Natural killer cell (primary cell): Measurements from ENCODE around the gene SRD5A3. TPM values are rescaled to one million over a fixed set of nuclear protein-coding genes. Genes with fewer than 3 reads are reported as not detected.
"Not testable (repeated sequence)": the region's sequence is repeated elsewhere in the genome, so short reads cannot be mapped to it uniquely, and the experiment has no call there.

Source experiments
- ATAC-seq, 3 donors: fragments of 150-1000 bp in 2 of 3; fragments of 200-7000 bp in 1 of 3; cut with Tn5 transposase; 1 replicate in 1 of 3; 2 replicates in 2 of 3; pipeline ENCODE4 v1.10.0; 2021; ENCODE audit warnings: mild to moderate bottlenecking in 2 of 3, moderate library complexity in 2 of 3
- DNase-seq, 2 donors: peaks; one replicate each; pipeline versions ENCODE4 v3.0.0 to v3.0.0-alpha.2; 2013 to 2021; ENCODE audit warnings: mixed read lengths in 1 of 2
- H3K27ac ChIP-seq: one replicate; pipeline ENCODE4 v1.5.1; 2013; ENCODE audit warnings: mild to moderate bottlenecking, low read length
- H3K27me3 ChIP-seq: one replicate; pipeline ENCODE4 v1.6.1; 2013; ENCODE audit warnings: low read length; ENCODE audit not compliant: control insufficient read depth, insufficient read depth
- H3K36me3 ChIP-seq: one replicate; pipeline ENCODE4 v1.6.1; 2013; ENCODE audit warnings: low read length; ENCODE audit not compliant: control insufficient read depth, insufficient read depth
- H3K4me1 ChIP-seq: one replicate; pipeline ENCODE4 v1.6.1; 2013; ENCODE audit warnings: low read length; ENCODE audit not compliant: control insufficient read depth, insufficient read depth
- H3K4me3 ChIP-seq: one replicate; pipeline ENCODE4 v1.5.1; 2013; ENCODE audit warnings: low read length
- H3K9me3 ChIP-seq: one replicate; pipeline ENCODE4 v1.6.1; 2013; ENCODE audit warnings: low read length; ENCODE audit not compliant: control insufficient read depth, insufficient read depth
- H3K27ac Mint-ChIP-seq, 2 donors: one replicate each; pipeline ENCODE4 v1.8.0; 2022; ENCODE audit warnings: mild to moderate bottlenecking in 2 of 2, mixed read lengths in 2 of 2, moderate library complexity in 1 of 2
- H3K27me3 Mint-ChIP-seq, 2 donors: one replicate each; pipeline ENCODE4 v1.8.0; 2022; ENCODE audit warnings: low read depth in 2 of 2, mixed read lengths in 2 of 2
- H3K36me3 Mint-ChIP-seq: one replicate; pipeline ENCODE4 v1.8.0; 2022; ENCODE audit warnings: mixed read lengths
- H3K4me1 Mint-ChIP-seq, 2 donors: one replicate each; pipeline ENCODE4 v1.8.0; 2022; ENCODE audit warnings: mixed read lengths in 2 of 2
- H3K4me3 Mint-ChIP-seq: one replicate; pipeline ENCODE4 v1.8.0; 2022; ENCODE audit warnings: mild to moderate bottlenecking, moderate library complexity, mixed read lengths
- H3K9me3 Mint-ChIP-seq, 2 donors: one replicate each; pipeline ENCODE4 v1.8.0; 2022; ENCODE audit warnings: mixed read lengths in 2 of 2
- WGBS: methylation state at CpG from one replicate; pipeline ENCODE4 v1.1.7; 2013; ENCODE audit warnings: missing lambda C conversion rate; ENCODE audit not compliant: insufficient coverage; 5-methylcytosine and 5-hydroxymethylcytosine counted together
- intact Hi-C: fragments of 100-400 bp; cut with micrococcal nuclease; formaldehyde crosslinking; loops from one replicate; pipeline ENCODE4 v1.14.2; 2022
- total RNA-seq, 4 donors: library from RNA; stranded (reverse); fragments of 120-200 nt in 1 of 4; gene quantifications; one replicate each; pipeline versions ENCODE4 v1.2.3 to v1.2.4, GENCODE V29; 2013 to 2022
- TF ChIP-seq, protein P1 (sequence below): fragments of 200-600 bp; IDR thresholded peaks from one replicate; pipeline ENCODE4 v1.8.0; 2022; ENCODE audit warnings: antibody characterized with exemption

The SRD5A3 gene
- total RNA-seq, 3 donors from 2014 or later (not counting 1 experiment from before 2014, with no cell fraction given): 3.5 to 5.6 (median 4.5) TPM

DNA sequence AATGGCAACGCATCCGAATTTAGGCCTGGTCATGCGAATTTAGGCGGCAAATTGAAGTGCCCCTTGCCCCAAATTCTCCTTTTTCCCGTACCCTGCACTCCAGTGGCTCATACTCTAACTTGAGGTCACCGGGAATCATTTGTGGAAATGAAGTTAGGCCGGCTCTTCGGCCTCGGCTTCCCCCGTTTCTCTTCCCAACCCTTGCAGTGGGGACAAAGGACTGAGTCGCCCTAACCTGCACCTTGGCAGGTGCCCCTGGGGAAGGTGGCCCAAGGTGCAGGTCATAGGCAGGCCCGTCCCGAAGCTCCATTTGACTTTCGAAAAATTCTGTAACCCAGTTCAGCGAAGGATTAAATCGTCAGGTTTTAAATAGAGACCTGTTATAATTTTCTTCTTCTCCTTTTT, 811 bp downstream of the SRD5A3 start:
- no peak for DNase-seq
- H3K9me3 Mint-ChIP-seq: no peaks in the 10 kb centered on the region
- Histone ChIP-seq H3K36me3 (no peaks in the 10 kb centered on the region), H3K4me1 (peaks cover 9% of the 10 kb centered on the region), H3K9me3 (no peaks in the 10 kb centered on the region), H3K27me3 (no peaks in the 10 kb centered on the region), H3K27ac (peak overlapping the region; percentile 82), H3K4me3 (peak overlapping the region; percentile 77)
- H3K27me3 Mint-ChIP-seq: no peaks in the 10 kb centered on the region
- TF ChIP-seq, protein P1, sequence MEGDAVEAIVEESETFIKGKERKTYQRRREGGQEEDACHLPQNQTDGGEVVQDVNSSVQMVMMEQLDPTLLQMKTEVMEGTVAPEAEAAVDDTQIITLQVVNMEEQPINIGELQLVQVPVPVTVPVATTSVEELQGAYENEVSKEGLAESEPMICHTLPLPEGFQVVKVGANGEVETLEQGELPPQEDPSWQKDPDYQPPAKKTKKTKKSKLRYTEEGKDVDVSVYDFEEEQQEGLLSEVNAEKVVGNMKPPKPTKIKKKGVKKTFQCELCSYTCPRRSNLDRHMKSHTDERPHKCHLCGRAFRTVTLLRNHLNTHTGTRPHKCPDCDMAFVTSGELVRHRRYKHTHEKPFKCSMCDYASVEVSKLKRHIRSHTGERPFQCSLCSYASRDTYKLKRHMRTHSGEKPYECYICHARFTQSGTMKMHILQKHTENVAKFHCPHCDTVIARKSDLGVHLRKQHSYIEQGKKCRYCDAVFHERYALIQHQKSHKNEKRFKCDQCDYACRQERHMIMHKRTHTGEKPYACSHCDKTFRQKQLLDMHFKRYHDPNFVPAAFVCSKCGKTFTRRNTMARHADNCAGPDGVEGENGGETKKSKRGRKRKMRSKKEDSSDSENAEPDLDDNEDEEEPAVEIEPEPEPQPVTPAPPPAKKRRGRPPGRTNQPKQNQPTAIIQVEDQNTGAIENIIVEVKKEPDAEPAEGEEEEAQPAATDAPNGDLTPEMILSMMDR: no peak
- H3K4me3 Mint-ChIP-seq: peak overlapping the region; percentile 68
- ATAC-seq: no peak
- peaks cover 0 to 10% of the 10 kb centered on the region in 2 donors for H3K4me1 Mint-ChIP-seq
- WGBS: 48% methylated on average over 16 of the region's 16 CpGs
- peak overlapping the region in 1 of 2 donors; percentile 87 for H3K27ac Mint-ChIP-seq
- intact Hi-C loops: loop anchor here (1.0 to 10.0 kb wide), 4 partner anchors 48 to 520 kb away; partner anchors contain the start of genes CLOCK and TMEM165
- no peaks in the 10 kb centered on the region for H3K36me3 Mint-ChIP-seq

DNA sequence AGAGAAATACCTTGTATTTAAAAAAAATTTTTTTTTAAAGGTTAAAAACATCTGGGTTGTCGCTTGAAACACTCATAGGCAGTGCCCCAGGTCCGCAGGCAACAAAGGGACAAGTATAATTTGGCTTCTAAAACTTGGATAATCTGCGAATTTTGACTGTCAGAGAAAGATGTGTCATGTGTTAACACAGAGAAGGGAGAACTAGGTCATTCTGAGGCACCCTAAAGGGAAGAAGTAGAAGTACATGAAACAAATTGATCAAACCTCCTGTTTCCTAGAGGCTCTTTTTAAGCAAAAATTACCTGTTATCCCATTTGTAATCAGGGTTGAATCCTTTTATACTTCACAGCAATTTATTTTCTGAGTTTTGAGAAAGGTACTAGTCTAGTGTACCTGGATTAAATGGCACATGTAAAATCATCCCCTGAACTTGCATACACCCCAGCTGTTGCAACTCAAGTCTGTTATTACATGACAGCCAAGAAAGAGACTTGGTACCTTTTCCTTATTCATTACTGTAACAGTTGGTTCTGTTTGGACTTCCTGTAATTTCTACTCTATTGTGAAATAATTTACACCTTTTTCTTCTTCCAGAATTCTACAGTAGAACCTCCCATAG, 1.7 kb downstream of the SRD5A3 start:
- peak in 1 of 2 donors; percentile 19 for DNase-seq
- no peaks in the 10 kb centered on the region for H3K9me3 ChIP-seq
- Mint-ChIP-seq H3K36me3 (no peaks in the 10 kb centered on the region), H3K4me3 (peak overlapping the region; percentile 68), H3K9me3 (no peaks in the 10 kb centered on the region), H3K27ac (peak overlapping the region in 1 of 2 donors; percentile 34), H3K27me3 (no peaks in the 10 kb centered on the region), H3K4me1 (peaks cover 0 to 10% of the 10 kb centered on the region in 2 donors)
- H3K27ac ChIP-seq: no peak overlapping the region
- no peak for ATAC-seq
- TF ChIP-seq, protein P1: no peak
- peaks cover 9% of the 10 kb centered on the region for H3K4me1 ChIP-seq
- intact Hi-C loops: loop anchor here (5.0 to 10.0 kb wide), 3 partner anchors 197 to 520 kb away; partner anchors contain the start of gene CLOCK
- no peak overlapping the region for H3K4me3 ChIP-seq
- WGBS: 87% methylated on average over 3 of the region's 3 CpGs
- no peaks in the 10 kb centered on the region for H3K36me3 ChIP-seq
- H3K27me3 ChIP-seq: no peaks in the 10 kb centered on the region

DNA sequence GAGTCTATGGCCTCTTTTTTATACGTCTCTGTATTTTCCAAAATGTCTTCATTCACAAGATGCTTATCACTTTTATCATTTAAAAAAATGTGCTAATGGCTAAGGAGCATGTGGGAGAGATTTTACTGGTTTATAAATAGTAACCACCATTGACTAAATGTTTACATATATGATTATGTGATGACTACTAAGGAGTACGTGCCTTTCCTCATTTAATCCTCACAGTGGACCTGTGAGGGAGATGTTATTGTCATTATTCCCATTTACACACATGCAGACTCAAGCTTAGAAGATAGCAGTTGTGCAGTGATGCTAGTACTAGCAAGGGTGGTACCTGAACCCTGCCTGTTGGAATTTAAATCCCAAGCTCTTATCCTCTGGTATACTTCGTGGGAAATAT, 2.4 kb downstream of the SRD5A3 start:
- H3K36me3 ChIP-seq: no peaks in the 10 kb centered on the region
- 80% methylated on average over 1 of the region's 3 CpGs for WGBS
- no peaks in the 10 kb centered on the region for H3K36me3 Mint-ChIP-seq
- H3K27ac Mint-ChIP-seq: peak overlapping the region in 1 of 2 donors; percentile 34
- TF ChIP-seq, protein P1: no peak
- no peaks in the 10 kb centered on the region for H3K27me3 Mint-ChIP-seq
- no peaks in the 10 kb centered on the region for H3K9me3 Mint-ChIP-seq
- intact Hi-C loops: loop anchor here (5.0 to 10.0 kb wide), 3 partner anchors 196 to 519 kb away; partner anchors contain the start of gene CLOCK
- ATAC-seq: no peak
- no peak overlapping the region for H3K4me3 Mint-ChIP-seq
- no peak overlapping the region for H3K4me3 ChIP-seq
- H3K4me1 ChIP-seq: peaks cover 9% of the 10 kb centered on the region
- peaks cover 0 to 10% of the 10 kb centered on the region in 2 donors for H3K4me1 Mint-ChIP-seq
- DNase-seq: no peak
- no peaks in the 10 kb centered on the region for H3K27me3 ChIP-seq
- no peak overlapping the region for H3K27ac ChIP-seq
- H3K9me3 ChIP-seq: no peaks in the 10 kb centered on the region

DNA sequence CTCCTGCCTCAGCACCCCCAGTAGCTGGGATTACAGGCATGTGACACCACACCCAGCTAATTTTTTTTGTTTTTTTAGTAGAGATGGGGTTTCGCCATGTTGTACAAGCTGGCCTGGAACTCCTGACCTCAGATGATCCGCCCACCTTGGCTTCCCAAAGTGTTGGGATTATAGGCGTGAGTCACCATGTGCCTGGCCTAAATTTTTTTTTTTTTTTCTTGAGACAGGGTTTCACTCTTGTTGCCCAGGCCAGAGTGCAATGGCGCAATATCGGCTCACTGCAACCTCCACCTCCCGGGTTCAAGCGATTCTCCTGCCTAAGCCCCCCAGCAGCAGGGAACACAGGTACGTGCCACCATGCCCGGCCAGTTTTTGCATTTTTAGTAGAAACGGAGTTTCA, 4.8 kb downstream of the SRD5A3 start:
- not testable (repeated sequence) for H3K4me1 Mint-ChIP-seq

More for the DNA sequence above, 4.8 kb downstream of the SRD5A3 start:
- H3K4me1 ChIP-seq, H3K27me3 ChIP-seq, H3K9me3 Mint-ChIP-seq, DNase-seq, H3K4me3 Mint-ChIP-seq, H3K27ac Mint-ChIP-seq, H3K4me3 ChIP-seq, H3K9me3 ChIP-seq, intact Hi-C loops, H3K36me3 Mint-ChIP-seq, H3K27ac ChIP-seq, ATAC-seq, H3K27me3 Mint-ChIP-seq, H3K36me3 ChIP-seq: not testable (repeated sequence)
- WGBS: 98% methylated on average over 10 of the region's 10 CpGs
